Measurements from ENCODE around the gene DPEP2NB.
"Not testable (repeated sequence)": the region's sequence is repeated elsewhere in the genome, so short reads cannot be mapped to it uniquely, and the experiment has no call there.

Gene DPEP2NB

GRCh38 chr16:68000450-68000849, 15.3 kb downstream of the DPEP2NB start:
- in situ Hi-C loops (cut with MboI; ENCODE audit: low sequenced_read_pairs), result no loop called here
- DNase-seq (ENCODE audit: low spot score in 2 of 2), result no peak
- Histone ChIP-seq H3K4me3 (no peak overlapping the region), H3K36me3 (replicated peaks) (no peaks in the 10 kb centered on the region), H3K4me1 (no peaks in the 10 kb centered on the region), H3K9me3 (no peaks in the 10 kb centered on the region), H3K27me3 (ENCODE audit: low read depth) (no peaks in the 10 kb centered on the region)

- no peak for DNase-seq (ENCODE audit: low spot score in 2 of 2)
- H3K4me1 ChIP-seq, result no peaks in the 10 kb centered on the region
- H3K27me3 ChIP-seq (ENCODE audit: low read depth), result no peaks in the 10 kb centered on the region
- no peaks in the 10 kb centered on the region for H3K9me3 ChIP-seq
- H3K36me3 ChIP-seq (replicated peaks), result no peaks in the 10 kb centered on the region
- in situ Hi-C loops (cut with MboI; ENCODE audit: low sequenced_read_pairs), result no loop called here
- H3K4me3 ChIP-seq, result no peak overlapping the region
Observed at GRCh38 chr16:67999985-68000384, 15.7 kb downstream of the DPEP2NB start.

GRCh38 chr16:67998779-67999688, 16.7 kb downstream of the DPEP2NB start, which contains the start of gene DPEP2:
Gene DPEP2, minus strand, starts transcription at chr16:67999484. Its CDS starts 6,272 bp downstream, at chr16:67993212.
- H3K4me1 ChIP-seq; H3K9me3 ChIP-seq; in situ Hi-C loops (cut with MboI; ENCODE audit: low sequenced_read_pairs); H3K36me3 ChIP-seq (replicated peaks); H3K27me3 ChIP-seq (ENCODE audit: low read depth); H3K4me3 ChIP-seq; DNase-seq (ENCODE audit: low spot score in 2 of 2): not testable (repeated sequence)

- H3K4me1 ChIP-seq; H3K36me3 ChIP-seq (replicated peaks); in situ Hi-C loops (cut with MboI; ENCODE audit: low sequenced_read_pairs); H3K27me3 ChIP-seq (ENCODE audit: low read depth); H3K4me3 ChIP-seq; H3K9me3 ChIP-seq; DNase-seq (ENCODE audit: low spot score in 2 of 2): not testable (repeated sequence)
Observed at GRCh38 chr16:67998231-67998778, 17.4 kb downstream of the DPEP2NB start.

GRCh38 chr16:67996666-67997065, 19.0 kb downstream of the DPEP2NB start:
- Histone ChIP-seq H3K4me1 (peaks cover 9% of the 10 kb centered on the region), H3K4me3 (no peak overlapping the region), H3K9me3 (no peaks in the 10 kb centered on the region), H3K27me3 (ENCODE audit: low read depth) (no peaks in the 10 kb centered on the region), H3K36me3 (replicated peaks) (no peaks in the 10 kb centered on the region)
- DNase-seq (ENCODE audit: low spot score in 2 of 2), result no peak
- in situ Hi-C loops (cut with MboI; ENCODE audit: low sequenced_read_pairs), result no loop called here

- Histone ChIP-seq H3K36me3 (replicated peaks) (no peaks in the 10 kb centered on the region), H3K4me3 (no peak overlapping the region), H3K4me1 (peaks cover 9% of the 10 kb centered on the region), H3K27me3 (ENCODE audit: low read depth) (no peaks in the 10 kb centered on the region), H3K9me3 (no peaks in the 10 kb centered on the region)
- no peak for DNase-seq (ENCODE audit: low spot score in 2 of 2)
- in situ Hi-C loops (cut with MboI; ENCODE audit: low sequenced_read_pairs), result no loop called here
Observed at GRCh38 chr16:67995423-67995822, 20.3 kb downstream of the DPEP2NB start.

GRCh38 chr16:67994040-67994408, 21.7 kb downstream of the DPEP2NB start:
- in situ Hi-C loops (cut with MboI; ENCODE audit: low sequenced_read_pairs); H3K4me1 ChIP-seq; H3K36me3 ChIP-seq (replicated peaks); H3K9me3 ChIP-seq; H3K4me3 ChIP-seq; H3K27me3 ChIP-seq (ENCODE audit: low read depth); DNase-seq (ENCODE audit: low spot score in 2 of 2): not testable (repeated sequence)

GRCh38 chr16:67993207-67994039, 22.3 kb downstream of the DPEP2NB start:
- Histone ChIP-seq H3K27me3 (ENCODE audit: low read depth) (no peaks in the 10 kb centered on the region), H3K4me3 (no peak overlapping the region), H3K4me1 (peaks cover 9% of the 10 kb centered on the region), H3K36me3 (replicated peaks) (no peaks in the 10 kb centered on the region), H3K9me3 (no peaks in the 10 kb centered on the region)
- in situ Hi-C loops (cut with MboI; ENCODE audit: low sequenced_read_pairs), result no loop called here
- DNase-seq (ENCODE audit: low spot score in 2 of 2), result peak; percentile 74 to 89

- no peaks in the 10 kb centered on the region for H3K36me3 ChIP-seq (replicated peaks)
- no peaks in the 10 kb centered on the region for H3K27me3 ChIP-seq (ENCODE audit: low read depth)
- no peak overlapping the region for H3K4me3 ChIP-seq
- in situ Hi-C loops (cut with MboI; ENCODE audit: low sequenced_read_pairs), result no loop called here
- DNase-seq (ENCODE audit: low spot score in 2 of 2), result no peak
- H3K9me3 ChIP-seq, result no peaks in the 10 kb centered on the region
- peaks cover 9% of the 10 kb centered on the region for H3K4me1 ChIP-seq
Observed at GRCh38 chr16:67992661-67993206, 23.0 kb downstream of the DPEP2NB start.

GRCh38 chr16:67990018-67990386, 25.7 kb downstream of the DPEP2NB start:
- DNase-seq (ENCODE audit: low spot score in 2 of 2), result no peak
- peaks cover 9% of the 10 kb centered on the region for H3K4me1 ChIP-seq
- H3K27me3 ChIP-seq (ENCODE audit: low read depth), result no peaks in the 10 kb centered on the region
- H3K36me3 ChIP-seq (replicated peaks), result no peaks in the 10 kb centered on the region
- H3K4me3 ChIP-seq, result no peak overlapping the region
- H3K9me3 ChIP-seq, result no peaks in the 10 kb centered on the region
- in situ Hi-C loops (cut with MboI; ENCODE audit: low sequenced_read_pairs), result no loop called here

GRCh38 chr16:67989322-67990017, 26.2 kb downstream of the DPEP2NB start:
- H3K9me3 ChIP-seq, result no peaks in the 10 kb centered on the region
- peaks cover 9% of the 10 kb centered on the region for H3K4me1 ChIP-seq
- in situ Hi-C loops (cut with MboI; ENCODE audit: low sequenced_read_pairs), result no loop called here
- H3K36me3 ChIP-seq (replicated peaks), result no peaks in the 10 kb centered on the region
- DNase-seq (ENCODE audit: low spot score in 2 of 2), result no peak
- H3K4me3 ChIP-seq, result no peak overlapping the region
- H3K27me3 ChIP-seq (ENCODE audit: low read depth), result no peaks in the 10 kb centered on the region

- in situ Hi-C loops (cut with MboI; ENCODE audit: low sequenced_read_pairs), result no loop called here
- Histone ChIP-seq H3K4me3 (no peak overlapping the region), H3K9me3 (no peaks in the 10 kb centered on the region), H3K4me1 (peaks cover 9% of the 10 kb centered on the region), H3K36me3 (replicated peaks) (no peaks in the 10 kb centered on the region), H3K27me3 (ENCODE audit: low read depth) (no peaks in the 10 kb centered on the region)
- DNase-seq (ENCODE audit: low spot score in 2 of 2), result no peak
Observed at GRCh38 chr16:67988675-67989074, 27.0 kb downstream of the DPEP2NB start.

- Histone ChIP-seq H3K4me3 (no peak overlapping the region), H3K4me1 (no peaks in the 10 kb centered on the region), H3K9me3 (no peaks in the 10 kb centered on the region), H3K36me3 (replicated peaks) (no peaks in the 10 kb centered on the region), H3K27me3 (ENCODE audit: low read depth) (no peaks in the 10 kb centered on the region)
- in situ Hi-C loops (cut with MboI; ENCODE audit: low sequenced_read_pairs), result no loop called here
- DNase-seq (ENCODE audit: low spot score in 2 of 2), result no peak
Observed at GRCh38 chr16:67987460-67988160, 28.1 kb downstream of the DPEP2NB start.
